Mesendoderm (in vitro differentiated cells): ENCODE data around the gene PTPRS.
"Not testable (repeated sequence)": the region's sequence is repeated elsewhere in the genome, so short reads cannot be mapped to it uniquely, and the experiment has no call there.

ENCODE experiments used
- DNase-seq: peaks from one replicate; pipeline ENCODE4 v3.0.0; 2013
- H2AK5ac ChIP-seq: 2 replicates; pipeline ENCODE4 v1.6.1; 2013; ENCODE audit warnings: low read length, inconsistent platforms
- H2BK120ac ChIP-seq: 2 replicates; pipeline ENCODE4 v1.6.1; 2013; ENCODE audit warnings: low read depth, mild to moderate bottlenecking, low read length, moderate library complexity, mixed read lengths
- H2BK15ac ChIP-seq: replicated peaks from 2 replicates; pipeline ENCODE4 v1.6.1; 2013; ENCODE audit warnings: low read depth, mild to moderate bottlenecking, moderate library complexity
- H2BK5ac ChIP-seq: 2 replicates; pipeline ENCODE4 v1.6.1; 2013; ENCODE audit warnings: low read length, inconsistent platforms
- H3K18ac ChIP-seq: 2 replicates; pipeline ENCODE4 v1.6.1; 2013; ENCODE audit warnings: mild to moderate bottlenecking, low read length, mixed read lengths
- H3K23ac ChIP-seq: one replicate; pipeline ENCODE4 v1.6.1; 2013; ENCODE audit warnings: low read length
- H3K27ac ChIP-seq: 2 replicates; pipeline ENCODE4 v1.5.1; 2013; ENCODE audit warnings: low read depth, mild to moderate bottlenecking, inconsistent platforms, low read length, moderate library complexity
- H3K27me3 ChIP-seq: 2 replicates; pipeline ENCODE4 v1.6.1; 2013; ENCODE audit warnings: low read length, control low read depth, mild to moderate bottlenecking, inconsistent platforms; ENCODE audit not compliant: insufficient read depth, poor library complexity
- H3K36me3 ChIP-seq: 2 replicates; pipeline ENCODE4 v1.6.1; 2013; ENCODE audit warnings: low read length, inconsistent platforms; ENCODE audit not compliant: control insufficient read depth, insufficient read depth
- H3K4ac ChIP-seq: one replicate; pipeline ENCODE4 v1.6.1; 2013; ENCODE audit warnings: low read depth, mild to moderate bottlenecking, low read length, moderate library complexity
- H3K4me1 ChIP-seq: 2 replicates; pipeline ENCODE4 v1.6.1; 2013; ENCODE audit warnings: low read depth, low read length, inconsistent platforms; ENCODE audit not compliant: control insufficient read depth
- H3K4me2 ChIP-seq: 2 replicates; pipeline ENCODE4 v1.6.1; 2013; ENCODE audit warnings: low read length
- H3K4me3 ChIP-seq: 2 replicates; pipeline ENCODE4 v1.5.1; 2013; ENCODE audit warnings: mild to moderate bottlenecking, low read length
- H3K56ac ChIP-seq: one replicate; pipeline ENCODE4 v1.6.1; 2013; ENCODE audit warnings: low read length
- H3K79me1 ChIP-seq: 2 replicates; pipeline ENCODE4 v1.6.1; 2013; ENCODE audit warnings: low read length, inconsistent platforms
- H3K79me2 ChIP-seq: 2 replicates; pipeline ENCODE4 v1.6.1; 2013; ENCODE audit warnings: mild to moderate bottlenecking, low read length; ENCODE audit not compliant: control insufficient read depth, insufficient read depth
- H3K9ac ChIP-seq: 2 replicates; pipeline ENCODE4 v1.6.1; 2013; ENCODE audit warnings: low read length, inconsistent platforms
- H4K5ac ChIP-seq: one replicate; pipeline ENCODE4 v1.6.1; 2013; ENCODE audit warnings: low read length
- H4K8ac ChIP-seq: one replicate; pipeline ENCODE4 v1.6.1; 2013; ENCODE audit warnings: low read depth, mild to moderate bottlenecking, control low read depth, low read length, moderate library complexity
- WGBS: extraction: QIAGEN DNeasy Blood & Tissue Kit; methylation state at CpG from one replicate; pipeline ENCODE4 v1.1.7; 2013; ENCODE audit warnings: low lambda C conversion rate, missing lambda C conversion rate; ENCODE audit not compliant: insufficient coverage; ENCODE audit errors: extremely low coverage; 5-methylcytosine and 5-hydroxymethylcytosine counted together

Gene PTPRS

GRCh38 chr19:5367530-5368133 is 27.0 kb upstream of the PTPRS start:
- Histone ChIP-seq H3K56ac (no peak overlapping the region), H3K4ac (no peak overlapping the region), H4K5ac (no peak overlapping the region), H3K4me3 (no peak overlapping the region), H3K27me3 (no peaks in the 10 kb centered on the region), H3K36me3 (no peaks in the 10 kb centered on the region), H3K79me1 (no peaks in the 10 kb centered on the region), H3K18ac (no peak overlapping the region), H3K4me2 (no peak overlapping the region), H3K9ac (no peak overlapping the region), H2BK15ac (no peak overlapping the region), H3K27ac (no peak overlapping the region), H2BK120ac (no peak overlapping the region), H3K4me1 (no peaks in the 10 kb centered on the region), H2AK5ac (no peak overlapping the region), H3K79me2 (no peaks in the 10 kb centered on the region), H2BK5ac (no peak overlapping the region), H4K8ac (no peak overlapping the region), H3K23ac (no peak overlapping the region)
- DNase-seq: no peak
- WGBS: 100% methylated on average over 4 of the region's 5 CpGs

GRCh38 chr19:5365905-5366304 is 25.3 kb upstream of the PTPRS start:
- Histone ChIP-seq H3K36me3 (no peaks in the 10 kb centered on the region), H4K8ac (no peak overlapping the region), H3K27ac (no peak overlapping the region), H2BK5ac (no peak overlapping the region), H3K27me3 (no peaks in the 10 kb centered on the region), H4K5ac (no peak overlapping the region), H3K79me1 (no peaks in the 10 kb centered on the region), H3K56ac (no peak overlapping the region), H3K4me1 (no peaks in the 10 kb centered on the region), H3K23ac (no peak overlapping the region), H3K9ac (no peak overlapping the region), H2AK5ac (no peak overlapping the region), H3K79me2 (no peaks in the 10 kb centered on the region), H2BK15ac (no peak overlapping the region), H3K18ac (no peak overlapping the region), H3K4me3 (no peak overlapping the region), H3K4ac (no peak overlapping the region), H3K4me2 (no peak overlapping the region), H2BK120ac (no peak overlapping the region)
- no peak for DNase-seq
- no CpG with 5 or more reads among the region's 6 CpGs for WGBS

GRCh38 chr19:5364674-5365073 is 24.1 kb upstream of the PTPRS start:
- H3K36me3 ChIP-seq: no peaks in the 10 kb centered on the region
- no peak overlapping the region for H3K27ac ChIP-seq
- no peaks in the 10 kb centered on the region for H3K79me1 ChIP-seq
- no peak overlapping the region for H4K8ac ChIP-seq
- H3K9ac ChIP-seq: no peak overlapping the region
- no peak overlapping the region for H3K4me3 ChIP-seq
- no peaks in the 10 kb centered on the region for H3K4me1 ChIP-seq
- no peak overlapping the region for H3K56ac ChIP-seq
- H2BK120ac ChIP-seq: no peak overlapping the region
- H4K5ac ChIP-seq: no peak overlapping the region
- H3K27me3 ChIP-seq: no peaks in the 10 kb centered on the region
- H3K4me2 ChIP-seq: no peak overlapping the region
- H2BK15ac ChIP-seq: no peak overlapping the region
- no peak overlapping the region for H3K23ac ChIP-seq
- H3K18ac ChIP-seq: no peak overlapping the region
- peak; percentile 60 for DNase-seq
- no peak overlapping the region for H3K4ac ChIP-seq
- WGBS: no CpG with 5 or more reads among the region's 7 CpGs
- H2BK5ac ChIP-seq: no peak overlapping the region
- H2AK5ac ChIP-seq: no peak overlapping the region
- H3K79me2 ChIP-seq: no peaks in the 10 kb centered on the region

GRCh38 chr19:5361839-5362238 is 21.2 kb upstream of the PTPRS start:
- H3K79me2 ChIP-seq, H2BK120ac ChIP-seq, H4K5ac ChIP-seq, H3K79me1 ChIP-seq, H3K36me3 ChIP-seq, H3K56ac ChIP-seq, H4K8ac ChIP-seq, H3K4me3 ChIP-seq, H3K27ac ChIP-seq, H3K27me3 ChIP-seq, H2BK5ac ChIP-seq, H2BK15ac ChIP-seq, H3K18ac ChIP-seq, DNase-seq, H3K4ac ChIP-seq, H3K4me2 ChIP-seq, H2AK5ac ChIP-seq, H3K23ac ChIP-seq, H3K9ac ChIP-seq, H3K4me1 ChIP-seq: not testable (repeated sequence)
- WGBS: no CpG with 5 or more reads among the region's 9 CpGs

GRCh38 chr19:5361407-5361806 is 20.8 kb upstream of the PTPRS start:
- Histone ChIP-seq H3K4me1 (no peaks in the 10 kb centered on the region), H3K9ac (no peak overlapping the region), H3K56ac (no peak overlapping the region), H3K36me3 (no peaks in the 10 kb centered on the region), H2AK5ac (no peak overlapping the region), H3K4me2 (no peak overlapping the region), H3K27ac (no peak overlapping the region), H3K79me2 (no peaks in the 10 kb centered on the region), H4K8ac (no peak overlapping the region), H2BK15ac (no peak overlapping the region), H2BK120ac (no peak overlapping the region), H3K23ac (no peak overlapping the region), H3K79me1 (no peaks in the 10 kb centered on the region), H3K4me3 (no peak overlapping the region), H3K4ac (no peak overlapping the region), H3K18ac (no peak overlapping the region), H4K5ac (no peak overlapping the region), H2BK5ac (no peak overlapping the region), H3K27me3 (no peaks in the 10 kb centered on the region)
- no CpG with 5 or more reads among the region's 4 CpGs for WGBS
- DNase-seq: no peak
